Ovary (tissue), 3 donors: ENCODE measurements around the gene FAM180A.

Source experiments
- EP300 ChIP-seq: sonication (generic); formaldehyde crosslinking; IDR thresholded peaks from one replicate; pipeline ENCODE4 v1.6.1; 2017; ENCODE audit warnings: antibody characterized with exemption
- POLR2A ChIP-seq: fragments of 450-650 bp; IDR thresholded peaks from one replicate; pipeline ENCODE4 v1.6.1; 2017; ENCODE audit warnings: antibody characterized with exemption, mild to moderate bottlenecking, moderate library complexity
- TF ChIP-seq, protein P1 (sequence below), 3 donors: fragments of 450-650 bp in 2 of 3; fragments of 200-600 bp in 1 of 3; IDR thresholded peaks; one replicate each; pipeline versions ENCODE4 v1.5.1 to v1.8.0; 2016 to 2022; ENCODE audit warnings: antibody characterized with exemption in 3 of 3, mild to moderate bottlenecking in 1 of 3
- donor health status: DM: no; HTN: no; CAD: no.

DNA sequence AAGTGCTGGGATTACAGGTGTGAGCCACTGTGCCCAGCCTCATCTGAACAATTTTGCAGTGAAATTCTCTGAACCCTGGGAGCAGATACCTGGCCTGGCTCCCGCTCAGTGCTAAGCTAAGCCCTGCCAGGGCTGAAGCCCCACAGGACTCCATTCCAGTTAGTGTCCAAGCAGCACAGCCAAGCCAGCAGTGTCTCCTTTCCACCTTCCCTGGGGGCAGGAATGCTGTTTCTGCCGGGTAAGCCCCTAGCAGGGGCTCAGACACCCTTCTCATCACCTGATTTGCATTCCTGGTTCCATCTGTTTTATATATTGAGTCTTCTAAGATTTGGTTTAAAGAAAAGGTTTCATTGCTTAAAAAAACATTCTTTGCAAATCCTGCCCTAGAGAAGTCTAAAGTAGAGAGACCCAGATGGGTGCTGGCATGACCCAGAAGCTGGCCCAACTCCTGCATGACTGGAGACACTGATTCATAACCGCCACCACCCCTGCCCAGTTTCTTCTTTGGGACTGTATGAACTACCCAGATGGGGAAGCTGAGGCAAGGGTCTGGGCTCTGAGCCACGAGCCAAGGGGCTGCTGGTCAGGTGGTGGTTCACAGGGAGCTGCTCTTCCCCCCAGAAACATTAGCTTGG is 34.7 kb downstream of the FAM180A start:
- TF ChIP-seq, protein P1, sequence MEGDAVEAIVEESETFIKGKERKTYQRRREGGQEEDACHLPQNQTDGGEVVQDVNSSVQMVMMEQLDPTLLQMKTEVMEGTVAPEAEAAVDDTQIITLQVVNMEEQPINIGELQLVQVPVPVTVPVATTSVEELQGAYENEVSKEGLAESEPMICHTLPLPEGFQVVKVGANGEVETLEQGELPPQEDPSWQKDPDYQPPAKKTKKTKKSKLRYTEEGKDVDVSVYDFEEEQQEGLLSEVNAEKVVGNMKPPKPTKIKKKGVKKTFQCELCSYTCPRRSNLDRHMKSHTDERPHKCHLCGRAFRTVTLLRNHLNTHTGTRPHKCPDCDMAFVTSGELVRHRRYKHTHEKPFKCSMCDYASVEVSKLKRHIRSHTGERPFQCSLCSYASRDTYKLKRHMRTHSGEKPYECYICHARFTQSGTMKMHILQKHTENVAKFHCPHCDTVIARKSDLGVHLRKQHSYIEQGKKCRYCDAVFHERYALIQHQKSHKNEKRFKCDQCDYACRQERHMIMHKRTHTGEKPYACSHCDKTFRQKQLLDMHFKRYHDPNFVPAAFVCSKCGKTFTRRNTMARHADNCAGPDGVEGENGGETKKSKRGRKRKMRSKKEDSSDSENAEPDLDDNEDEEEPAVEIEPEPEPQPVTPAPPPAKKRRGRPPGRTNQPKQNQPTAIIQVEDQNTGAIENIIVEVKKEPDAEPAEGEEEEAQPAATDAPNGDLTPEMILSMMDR (IDR thresholded peaks at IDR 0.05) = no peak
- TF ChIP-seq POLR2A (no peak), EP300 (no peak)
